Astrocyte (in vitro differentiated cells and primary cell): Measurements from ENCODE around the gene PCSK4. TPM values are rescaled to one million over a fixed set of nuclear protein-coding genes. Genes with fewer than 3 reads are reported as not detected.

Source experiments
- DNase-seq: peaks from one replicate; pipeline ENCODE4 v3.0.0-alpha.2; 2010; ENCODE audit warnings: low read depth
- FAIRE-seq: peaks from 2 replicates; lab custom pipeline; 2011; peaks lifted over from hg19 to GRCh38; lab: Jason Lieb, UNC
- H2AFZ ChIP-seq: 2 replicates; pipeline ENCODE4 v1.6.0; 2012; ENCODE audit warnings: low read depth, low read length, inconsistent platforms
- H3K27ac ChIP-seq: 2 replicates; pipeline ENCODE4 v1.5.1; 2011; ENCODE audit warnings: low read depth, low read length, inconsistent platforms
- H3K27me3 ChIP-seq: 2 replicates; pipeline ENCODE4 v1.6.0; 2011; ENCODE audit warnings: low read length, inconsistent platforms; ENCODE audit not compliant: insufficient read depth
- H3K36me3 ChIP-seq: 2 replicates; pipeline ENCODE4 v1.5.1; 2011; ENCODE audit warnings: low read length, inconsistent platforms; ENCODE audit not compliant: insufficient read depth
- H3K4me1 ChIP-seq: 2 replicates; pipeline ENCODE4 v1.5.1; 2011; ENCODE audit warnings: low read length, inconsistent platforms; ENCODE audit not compliant: insufficient read depth
- H3K4me2 ChIP-seq: 2 replicates; pipeline ENCODE4 v1.6.0; 2012; ENCODE audit warnings: low read length, inconsistent platforms
- H3K4me3 ChIP-seq: 2 replicates; pipeline ENCODE4 v1.5.1; 2011; ENCODE audit warnings: low read depth, mild to moderate bottlenecking, low read length, inconsistent platforms; ENCODE audit not compliant: insufficient read depth
- H3K79me2 ChIP-seq: 2 replicates; pipeline ENCODE4 v1.6.0; 2012; ENCODE audit warnings: mild to moderate bottlenecking, low read length, inconsistent platforms; ENCODE audit not compliant: insufficient read depth
- H3K9ac ChIP-seq: 2 replicates; pipeline ENCODE4 v1.6.0; 2012; ENCODE audit warnings: mild to moderate bottlenecking, low read length, inconsistent platforms
- H3K9me3 ChIP-seq: 2 replicates; pipeline ENCODE4 v1.5.1; 2012; ENCODE audit warnings: low read depth, mild to moderate bottlenecking, low read length, inconsistent platforms; ENCODE audit not compliant: insufficient read depth
- H4K20me1 ChIP-seq: 2 replicates; pipeline ENCODE4 v1.6.0; 2012; ENCODE audit warnings: low read length, inconsistent platforms; ENCODE audit not compliant: insufficient read depth
- H3K27ac Mint-ChIP-seq: one replicate; pipeline ENCODE4 v1.8.0; 2021; ENCODE audit warnings: mild to moderate bottlenecking, mixed read lengths; ENCODE audit not compliant: unreplicated experiment
- H3K27me3 Mint-ChIP-seq: one replicate; pipeline ENCODE4 v1.8.0; 2021; ENCODE audit warnings: low read depth, mixed read lengths; ENCODE audit not compliant: unreplicated experiment
- H3K36me3 Mint-ChIP-seq: one replicate; pipeline ENCODE4 v1.8.0; 2021; ENCODE audit warnings: low read depth, mixed read lengths; ENCODE audit not compliant: unreplicated experiment
- H3K4me1 Mint-ChIP-seq: one replicate; pipeline ENCODE4 v1.8.0; 2021; ENCODE audit warnings: low read depth, mixed read lengths; ENCODE audit not compliant: unreplicated experiment
- H3K4me3 Mint-ChIP-seq: one replicate; pipeline ENCODE4 v1.8.0; 2021; ENCODE audit warnings: mild to moderate bottlenecking, moderate library complexity, mixed read lengths; ENCODE audit not compliant: unreplicated experiment
- H3K9me3 Mint-ChIP-seq: one replicate; pipeline ENCODE4 v1.8.0; 2021; ENCODE audit warnings: mild to moderate bottlenecking, mixed read lengths; ENCODE audit not compliant: unreplicated experiment
- EZH2 ChIP-seq: IDR thresholded peaks from 2 replicates; pipeline ENCODE4 v1.6.1; 2012; ENCODE audit warnings: mild to moderate bottlenecking, low read length, inconsistent platforms; ENCODE audit not compliant: insufficient read depth
- total RNA-seq: library from RNA; stranded (reverse); gene quantifications from 2 replicates; pipeline ENCODE4 v1.2.1, GENCODE V29; 2021
- TF ChIP-seq, protein P1 (sequence below): IDR thresholded peaks from 2 replicates; pipeline ENCODE4 v1.5.1; 2011; ENCODE audit warnings: low read depth, mild to moderate bottlenecking, inconsistent platforms, low read length, moderate library complexity; ENCODE audit not compliant: insufficient read depth

Gene PCSK4
- total RNA-seq, 1 donor from 2014 or later, result 2.7 TPM

DNA sequence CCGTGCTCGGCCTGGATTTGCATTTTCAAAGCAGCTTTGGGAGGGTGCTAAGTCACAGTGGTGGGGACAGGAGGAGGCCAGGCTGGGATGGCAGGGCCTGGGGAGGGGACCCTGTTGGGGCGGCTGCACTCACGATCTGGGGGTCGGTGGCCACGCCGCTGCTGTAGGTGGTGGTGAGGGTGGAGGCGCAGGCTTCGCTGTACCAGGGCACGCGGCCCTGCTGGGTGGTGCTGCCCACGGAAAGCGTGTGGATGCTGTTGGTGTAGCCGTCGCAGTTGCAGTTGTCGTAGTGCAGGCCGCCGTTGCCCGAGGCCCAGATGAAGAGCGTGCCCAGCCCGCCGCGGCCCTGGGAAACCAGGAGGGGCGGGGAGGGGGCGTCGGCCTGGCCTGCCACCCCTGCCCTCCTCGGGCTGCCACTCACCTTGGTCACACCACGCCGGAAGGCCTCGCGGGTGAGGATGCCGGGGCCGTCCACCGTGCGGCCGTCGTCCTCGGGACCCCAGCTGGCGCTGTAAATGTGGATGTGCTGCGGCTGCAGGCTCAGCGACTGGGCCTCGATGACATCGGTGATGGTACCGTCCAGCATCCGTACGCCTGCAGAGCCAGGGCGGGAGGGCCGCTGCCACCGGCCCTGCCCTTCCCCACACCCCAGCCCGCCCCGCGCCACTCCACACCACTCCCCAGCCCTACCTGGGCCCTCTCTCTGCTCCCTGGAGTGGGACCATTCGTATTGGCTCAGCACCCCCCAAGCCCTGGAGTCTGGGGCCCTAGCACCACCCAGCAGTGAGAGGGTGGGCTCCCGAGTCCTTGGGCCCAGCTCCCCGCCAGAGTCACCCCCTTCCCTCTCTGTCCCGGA lies 3.2 kb downstream of the PCSK4 start:
- DNase-seq, result no peak
- H3K27ac Mint-ChIP-seq, result no peak overlapping the region
- Histone ChIP-seq H3K79me2 (no peaks in the 10 kb centered on the region), H3K9me3 (no peaks in the 10 kb centered on the region), H4K20me1 (no peaks in the 10 kb centered on the region), H3K27ac (no peak overlapping the region), H3K4me1 (peaks cover 15% of the 10 kb centered on the region), H3K27me3 (peaks cover 5% of the 10 kb centered on the region), H3K4me2 (no peak overlapping the region), H2AFZ (no peak overlapping the region), H3K36me3 (no peaks in the 10 kb centered on the region), H3K9ac (no peak overlapping the region), H3K4me3 (no peak overlapping the region)
- peaks cover 3% of the 10 kb centered on the region for H3K4me1 Mint-ChIP-seq
- H3K27me3 Mint-ChIP-seq, result peaks cover under 1% of the 10 kb centered on the region
- no peak for FAIRE-seq
- H3K36me3 Mint-ChIP-seq, result peaks cover 2% of the 10 kb centered on the region
- no peaks in the 10 kb centered on the region for H3K9me3 Mint-ChIP-seq
- no peak overlapping the region for H3K4me3 Mint-ChIP-seq
- no peak for TF ChIP-seq EZH2
- TF ChIP-seq, protein P1, sequence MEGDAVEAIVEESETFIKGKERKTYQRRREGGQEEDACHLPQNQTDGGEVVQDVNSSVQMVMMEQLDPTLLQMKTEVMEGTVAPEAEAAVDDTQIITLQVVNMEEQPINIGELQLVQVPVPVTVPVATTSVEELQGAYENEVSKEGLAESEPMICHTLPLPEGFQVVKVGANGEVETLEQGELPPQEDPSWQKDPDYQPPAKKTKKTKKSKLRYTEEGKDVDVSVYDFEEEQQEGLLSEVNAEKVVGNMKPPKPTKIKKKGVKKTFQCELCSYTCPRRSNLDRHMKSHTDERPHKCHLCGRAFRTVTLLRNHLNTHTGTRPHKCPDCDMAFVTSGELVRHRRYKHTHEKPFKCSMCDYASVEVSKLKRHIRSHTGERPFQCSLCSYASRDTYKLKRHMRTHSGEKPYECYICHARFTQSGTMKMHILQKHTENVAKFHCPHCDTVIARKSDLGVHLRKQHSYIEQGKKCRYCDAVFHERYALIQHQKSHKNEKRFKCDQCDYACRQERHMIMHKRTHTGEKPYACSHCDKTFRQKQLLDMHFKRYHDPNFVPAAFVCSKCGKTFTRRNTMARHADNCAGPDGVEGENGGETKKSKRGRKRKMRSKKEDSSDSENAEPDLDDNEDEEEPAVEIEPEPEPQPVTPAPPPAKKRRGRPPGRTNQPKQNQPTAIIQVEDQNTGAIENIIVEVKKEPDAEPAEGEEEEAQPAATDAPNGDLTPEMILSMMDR, result no peak

DNA sequence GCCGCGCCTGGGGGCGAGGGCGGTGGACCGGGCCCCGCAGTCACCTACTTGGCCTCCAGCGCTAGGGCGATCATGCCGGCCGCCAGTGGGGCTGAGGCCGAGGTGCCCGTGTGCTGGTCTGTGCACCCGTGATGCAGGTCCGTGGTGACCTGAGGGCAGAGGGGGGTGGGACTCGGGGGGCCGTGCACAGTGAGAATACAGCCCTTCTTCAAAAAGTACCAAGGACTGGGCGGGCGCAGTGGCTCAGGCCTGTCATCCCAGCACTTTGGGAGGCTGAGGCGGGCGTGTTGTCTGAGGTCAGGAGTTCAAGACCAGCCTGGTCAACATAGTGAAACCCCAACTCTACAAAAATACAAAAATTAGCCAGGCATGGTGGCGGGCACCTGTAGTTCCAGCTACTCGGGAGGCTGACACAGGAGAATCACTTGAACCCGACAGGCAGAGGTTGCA lies 6.1 kb downstream of the PCSK4 start:
- Histone ChIP-seq H3K9me3 (no peaks in the 10 kb centered on the region), H4K20me1 (no peaks in the 10 kb centered on the region), H3K4me1 (no peaks in the 10 kb centered on the region), H3K9ac (no peak overlapping the region), H3K27me3 (no peaks in the 10 kb centered on the region), H3K27ac (no peak overlapping the region), H3K4me3 (no peak overlapping the region), H2AFZ (no peak overlapping the region), H3K4me2 (no peak overlapping the region), H3K79me2 (peaks cover under 1% of the 10 kb centered on the region), H3K36me3 (no peaks in the 10 kb centered on the region)
- H3K27ac Mint-ChIP-seq, result no peak overlapping the region
- FAIRE-seq (no peak), DNase-seq (no peak)
- no peak for TF ChIP-seq EZH2
- TF ChIP-seq, protein P1, result no peak
- H3K36me3 Mint-ChIP-seq, result no peaks in the 10 kb centered on the region
- H3K4me1 Mint-ChIP-seq, result no peaks in the 10 kb centered on the region
- no peak overlapping the region for H3K4me3 Mint-ChIP-seq
- no peaks in the 10 kb centered on the region for H3K27me3 Mint-ChIP-seq
- no peaks in the 10 kb centered on the region for H3K9me3 Mint-ChIP-seq
